ENCODE data around the gene VTI1A. TPM values are rescaled to one million over a fixed set of nuclear protein-coding genes. Genes with fewer than 3 reads are reported as not detected.

The VTI1A gene
- total RNA-seq, 1 donor from 2014 or later: 22.7 TPM

- Mint-ChIP-seq H3K9me3 (ENCODE audit: low read depth) (no peaks in the 10 kb centered on the region), H3K27ac (ENCODE audit: unreplicated experiment) (no peak overlapping the region), H3K27me3 (ENCODE audit: low read depth) (no peaks in the 10 kb centered on the region), H3K36me3 (ENCODE audit: low read depth) (no peaks in the 10 kb centered on the region), H3K4me3 (ENCODE audit: unreplicated experiment) (no peak overlapping the region), H3K4me1 (ENCODE audit: low read depth) (peaks cover 28% of the 10 kb centered on the region)
- TF ChIP-seq CTCF (IDR thresholded peaks at IDR 0.05): no peak
- DNase-seq (ENCODE audit: low spot score): no peak
Measured at GRCh38 chr10:112750427-112751167, 303.6 kb downstream of the VTI1A start.

- Mint-ChIP-seq H3K4me1 (ENCODE audit: low read depth) (peaks cover 28% of the 10 kb centered on the region), H3K4me3 (ENCODE audit: unreplicated experiment) (no peak overlapping the region), H3K27ac (ENCODE audit: unreplicated experiment) (no peak overlapping the region), H3K27me3 (ENCODE audit: low read depth) (no peaks in the 10 kb centered on the region), H3K36me3 (ENCODE audit: low read depth) (no peaks in the 10 kb centered on the region), H3K9me3 (ENCODE audit: low read depth) (no peaks in the 10 kb centered on the region)
- no peak for TF ChIP-seq CTCF (IDR thresholded peaks at IDR 0.05)
- DNase-seq (ENCODE audit: low spot score): no peak
Measured at GRCh38 chr10:112751651-112752050, 304.6 kb downstream of the VTI1A start.

- no peak for TF ChIP-seq CTCF (IDR thresholded peaks at IDR 0.05)
- no peaks in the 10 kb centered on the region for H3K9me3 Mint-ChIP-seq (ENCODE audit: low read depth)
- no peak for DNase-seq (ENCODE audit: low spot score)
- H3K4me3 Mint-ChIP-seq (ENCODE audit: unreplicated experiment): no peak overlapping the region
- H3K36me3 Mint-ChIP-seq (ENCODE audit: low read depth): no peaks in the 10 kb centered on the region
- H3K27ac Mint-ChIP-seq (ENCODE audit: unreplicated experiment): no peak overlapping the region
- peaks cover 28% of the 10 kb centered on the region for H3K4me1 Mint-ChIP-seq (ENCODE audit: low read depth)
- no peaks in the 10 kb centered on the region for H3K27me3 Mint-ChIP-seq (ENCODE audit: low read depth)
Measured at GRCh38 chr10:112752288-112752687, 305.3 kb downstream of the VTI1A start.

GRCh38 chr10:112753961-112754411 lies 307.0 kb downstream of the VTI1A start:
- H3K36me3 Mint-ChIP-seq (ENCODE audit: low read depth): no peaks in the 10 kb centered on the region
- H3K27me3 Mint-ChIP-seq (ENCODE audit: low read depth): no peaks in the 10 kb centered on the region
- no peak for DNase-seq (ENCODE audit: low spot score)
- peak overlapping the region; percentile 41 for H3K4me3 Mint-ChIP-seq (ENCODE audit: unreplicated experiment)
- peak overlapping the region; percentile 74 for H3K27ac Mint-ChIP-seq (ENCODE audit: unreplicated experiment)
- no peaks in the 10 kb centered on the region for H3K9me3 Mint-ChIP-seq (ENCODE audit: low read depth)
- TF ChIP-seq CTCF (IDR thresholded peaks at IDR 0.05): no peak
- peaks cover 31% of the 10 kb centered on the region for H3K4me1 Mint-ChIP-seq (ENCODE audit: low read depth)

- no peaks in the 10 kb centered on the region for H3K36me3 Mint-ChIP-seq (ENCODE audit: low read depth)
- DNase-seq (ENCODE audit: low spot score): no peak
- H3K4me3 Mint-ChIP-seq (ENCODE audit: unreplicated experiment): no peak overlapping the region
- no peaks in the 10 kb centered on the region for H3K9me3 Mint-ChIP-seq (ENCODE audit: low read depth)
- no peak overlapping the region for H3K27ac Mint-ChIP-seq (ENCODE audit: unreplicated experiment)
- peaks cover 38% of the 10 kb centered on the region for H3K4me1 Mint-ChIP-seq (ENCODE audit: low read depth)
- no peak for TF ChIP-seq CTCF (IDR thresholded peaks at IDR 0.05)
- H3K27me3 Mint-ChIP-seq (ENCODE audit: low read depth): no peaks in the 10 kb centered on the region
Measured at GRCh38 chr10:112755446-112756234, 308.6 kb downstream of the VTI1A start.
